GM19467 (cell line): ENCODE results near the gene CBX2.
"Not testable (repeated sequence)": the region's sequence is repeated elsewhere in the genome, so short reads cannot be mapped to it uniquely, and the experiment has no call there.

Source experiments
- ATAC-seq: cut with Tn5 transposase; IDR thresholded peaks from one replicate; pipeline ENCODE4 v1.9.1; 2021; ENCODE audit warnings: mild to moderate bottlenecking, moderate library complexity; ENCODE audit not compliant: unreplicated experiment

The CBX2 gene

GRCh38 chr17:79742951-79743476 lies 34.9 kb upstream of the CBX2 start:
- ATAC-seq = no peak

GRCh38 chr17:79743614-79744013 lies 34.3 kb upstream of the CBX2 start:
- no peak for ATAC-seq

GRCh38 chr17:79745641-79746105 lies 32.3 kb upstream of the CBX2 start:
- ATAC-seq = no peak

- no peak for ATAC-seq
These were observed 30.9 kb upstream of the CBX2 start for GRCh38 chr17:79746889-79747507.

GRCh38 chr17:79747508-79748294 lies 30.2 kb upstream of the CBX2 start:
- ATAC-seq = no peak

- ATAC-seq = no peak
These were observed 29.5 kb upstream of the CBX2 start for GRCh38 chr17:79748295-79749099.

- no peak for ATAC-seq
These were observed 28.7 kb upstream of the CBX2 start for GRCh38 chr17:79749156-79749815.

- ATAC-seq = no peak
These were observed 28.0 kb upstream of the CBX2 start for GRCh38 chr17:79749958-79750357.

GRCh38 chr17:79750650-79751545 lies 27.1 kb upstream of the CBX2 start:
- ATAC-seq = no peak

- no peak for ATAC-seq
These were observed 25.8 kb upstream of the CBX2 start for GRCh38 chr17:79752175-79752574.

- ATAC-seq = no peak
These were observed 23.6 kb upstream of the CBX2 start for GRCh38 chr17:79754370-79754769.

GRCh38 chr17:79754903-79755302 lies 23.0 kb upstream of the CBX2 start:
- ATAC-seq = not testable (repeated sequence)

GRCh38 chr17:79755591-79755990 lies 22.4 kb upstream of the CBX2 start:
- ATAC-seq = no peak

GRCh38 chr17:79757140-79757745 lies 20.7 kb upstream of the CBX2 start:
- ATAC-seq = no peak

- ATAC-seq = no peak
These were observed 19.7 kb upstream of the CBX2 start for GRCh38 chr17:79758271-79758670.

GRCh38 chr17:79760197-79760906 lies 17.6 kb upstream of the CBX2 start:
- no peak for ATAC-seq

- ATAC-seq = no peak
These were observed 15.9 kb upstream of the CBX2 start for GRCh38 chr17:79761894-79762589.

- ATAC-seq = no peak
These were observed 12.2 kb upstream of the CBX2 start for GRCh38 chr17:79765708-79766107.
